Ishikawa (cell line): ENCODE data around the gene FANCD2.

Experiments used
- CEBPB ChIP-seq: IDR thresholded peaks from 2 replicates; pipeline ENCODE4 v1.6.1; 2012
- CREB1 ChIP-seq: IDR thresholded peaks from 2 replicates; pipeline ENCODE4 v1.6.1; 2012; ENCODE audit warnings: low read depth
- EGR1 ChIP-seq: IDR thresholded peaks from 2 replicates; pipeline ENCODE4 v1.6.1; 2012
- EP300 ChIP-seq: IDR thresholded peaks from 2 replicates; pipeline ENCODE4 v1.6.1; 2012; ENCODE audit warnings: borderline replicate concordance
- FOXM1 ChIP-seq: IDR thresholded peaks from 2 replicates; pipeline ENCODE4 v1.6.1; 2012; ENCODE audit warnings: low read depth, borderline replicate concordance
- MAX ChIP-seq: IDR thresholded peaks from 2 replicates; pipeline ENCODE4 v1.6.1; 2012
- NFIC ChIP-seq: IDR thresholded peaks from 2 replicates; pipeline ENCODE4 v1.6.1; 2012
- RAD21 ChIP-seq: IDR thresholded peaks from 2 replicates; pipeline ENCODE4 v1.6.1; 2012; ENCODE audit warnings: low read depth
- REST ChIP-seq: IDR thresholded peaks from 2 replicates; pipeline ENCODE4 v1.6.1; 2012; ENCODE audit warnings: low read depth, mild to moderate bottlenecking
- TAF1 ChIP-seq: IDR thresholded peaks from 2 replicates; pipeline ENCODE4 v1.6.1; 2012; ENCODE audit warnings: low read depth, mild to moderate bottlenecking
- TCF12 ChIP-seq: IDR thresholded peaks from 2 replicates; pipeline ENCODE4 v1.6.1; 2012; ENCODE audit warnings: low read depth
- TEAD4 ChIP-seq: IDR thresholded peaks from 2 replicates; pipeline ENCODE4 v1.6.1; 2012
- USF1 ChIP-seq: IDR thresholded peaks from 2 replicates; pipeline ENCODE4 v1.6.1; 2012
- YY1 ChIP-seq: IDR thresholded peaks from 2 replicates; pipeline ENCODE4 v1.6.1; 2012; ENCODE audit warnings: low read depth
- ZBTB7A ChIP-seq: IDR thresholded peaks from 2 replicates; pipeline ENCODE4 v1.6.1; 2012; ENCODE audit warnings: low read depth

Gene FANCD2

GRCh38 chr3:10004960-10005564 is 21.2 kb upstream of the FANCD2 start:
- TF ChIP-seq REST (no peak), CREB1 (no peak), ZBTB7A (no peak), MAX (no peak), USF1 (no peak), FOXM1 (no peak), EGR1 (no peak), TEAD4 (no peak), CEBPB (no peak), EP300 (no peak), RAD21 (no peak), TCF12 (no peak), YY1 (no peak), TAF1 (no peak), NFIC (no peak)

GRCh38 chr3:10006048-10006761 is 20.0 kb upstream of the FANCD2 start:
- no peak for TF ChIP-seq RAD21
- no peak for TF ChIP-seq TAF1
- TF ChIP-seq REST, result no peak
- no peak for TF ChIP-seq ZBTB7A
- TF ChIP-seq MAX, result no peak
- TF ChIP-seq YY1, result no peak
- TF ChIP-seq TCF12, result no peak
- TF ChIP-seq CEBPB, result no peak
- TF ChIP-seq TEAD4, result no peak
- TF ChIP-seq NFIC, result no peak

GRCh38 chr3:10006762-10007090 is 19.5 kb upstream of the FANCD2 start:
- TF ChIP-seq FOXM1, result no peak
- TF ChIP-seq YY1, result no peak
- TF ChIP-seq MAX, result no peak
- TF ChIP-seq REST, result no peak
- no peak for TF ChIP-seq TCF12
- TF ChIP-seq RAD21, result no peak
- TF ChIP-seq TAF1, result no peak
- no peak for TF ChIP-seq NFIC
- no peak for TF ChIP-seq USF1
- TF ChIP-seq EP300, result no peak
- no peak for TF ChIP-seq EGR1
- TF ChIP-seq CREB1, result no peak
- no peak for TF ChIP-seq CEBPB
- no peak for TF ChIP-seq TEAD4
- TF ChIP-seq ZBTB7A, result no peak

- no peak for TF ChIP-seq NFIC
- TF ChIP-seq CEBPB, result no peak
- no peak for TF ChIP-seq FOXM1
- TF ChIP-seq RAD21, result no peak
- no peak for TF ChIP-seq USF1
- TF ChIP-seq EP300, result no peak
- TF ChIP-seq MAX, result no peak
- TF ChIP-seq TCF12, result no peak
- TF ChIP-seq TEAD4, result no peak
Measured at GRCh38 chr3:10007126-10007782, 19.0 kb upstream of the FANCD2 start.
